Peyer's patch (tissue), 4 donors: ENCODE data around the gene SV2B. TPM values are rescaled to one million over a fixed set of nuclear protein-coding genes. Genes with fewer than 3 reads are reported as not detected.

ENCODE experiments used
- DNase-seq, 3 donors: peaks; one replicate each; pipeline ENCODE4 v3.0.0-alpha.2; 2017 to 2019
- H3K27ac ChIP-seq, 4 donors: fragments of 200-600 bp; sonication (generic); one replicate each; pipeline ENCODE4 v1.5.1; 2016 to 2019
- H3K27me3 ChIP-seq, 2 donors: fragments of 200-600 bp; sonication (generic); one replicate each; pipeline ENCODE4 v1.5.1; 2019
- H3K36me3 ChIP-seq, 3 donors: fragments of 200-600 bp; sonication (generic); one replicate each; pipeline ENCODE4 v1.5.1; 2016 to 2019
- H3K4me1 ChIP-seq, 4 donors: fragments of 200-600 bp; sonication (generic); one replicate each; pipeline ENCODE4 v1.5.1; 2016 to 2019
- H3K4me3 ChIP-seq, 4 donors: fragments of 200-600 bp; sonication (generic); 1 replicate in 3 of 4; 2 replicates in 1 of 4; pipeline ENCODE4 v1.5.1; 2016 to 2019; ENCODE audit warnings: mild to moderate bottlenecking in 1 of 4
- H3K9me3 ChIP-seq, 4 donors: fragments of 200-600 bp; sonication (generic); one replicate each; pipeline ENCODE4 v1.5.1; 2016 to 2019; ENCODE audit warnings: mild to moderate bottlenecking in 1 of 4
- CTCF ChIP-seq, 6 experiments: fragments of 450-650 bp in 4 of 6; fragments of 200-600 bp in 2 of 6; sonication (generic) in 1 of 6; IDR thresholded peaks; one replicate each; pipeline ENCODE4 v1.5.1; 2017 to 2019; ENCODE audit warnings: antibody characterized with exemption in 6 of 6, mild to moderate bottlenecking in 3 of 6, moderate library complexity in 1 of 6
- POLR2A ChIP-seq, 2 donors: fragments of 450-650 bp; IDR thresholded peaks; one replicate each; pipeline ENCODE4 v1.5.1; 2017; ENCODE audit warnings: antibody characterized with exemption in 2 of 2, mild to moderate bottlenecking in 2 of 2, moderate library complexity in 2 of 2
- total RNA-seq, 4 donors: library from RNA; depleted of rRNA; stranded (reverse); fragments of >200 nt; gene quantifications; one replicate each; pipeline ENCODE4 v1.1.0, GENCODE V29; 2016

The SV2B gene
- total RNA-seq, 4 donors from 2014 or later, result 0.18 to 2.5 (median 0.69) TPM

GRCh38 chr15:91227117-91227516 lies 127.1 kb downstream of the SV2B start:
- no peaks in the 10 kb centered on the region for H3K27me3 ChIP-seq
- no peak overlapping the region for H3K27ac ChIP-seq
- H3K4me3 ChIP-seq, result no peak overlapping the region
- no peaks in the 10 kb centered on the region for H3K9me3 ChIP-seq
- no peak for DNase-seq
- no peaks in the 10 kb centered on the region for H3K36me3 ChIP-seq
- TF ChIP-seq POLR2A (IDR thresholded peaks at IDR 0.05) (no peak), CTCF (IDR thresholded peaks at IDR 0.05) (no peak)
- H3K4me1 ChIP-seq, result no peaks in the 10 kb centered on the region

GRCh38 chr15:91227766-91228165 lies 127.7 kb downstream of the SV2B start:
- no peaks in the 10 kb centered on the region for H3K4me1 ChIP-seq

GRCh38 chr15:91228383-91228782 lies 128.3 kb downstream of the SV2B start:
- H3K4me1 ChIP-seq, result no peaks in the 10 kb centered on the region
- H3K9me3 ChIP-seq, result no peaks in the 10 kb centered on the region
- H3K27me3 ChIP-seq, result no peaks in the 10 kb centered on the region
- no peak overlapping the region for H3K27ac ChIP-seq
- TF ChIP-seq POLR2A (IDR thresholded peaks at IDR 0.05), result no peak
- no peak for TF ChIP-seq CTCF (IDR thresholded peaks at IDR 0.05)
- H3K36me3 ChIP-seq, result no peaks in the 10 kb centered on the region
- no peak for DNase-seq
- H3K4me3 ChIP-seq, result no peak overlapping the region

More at GRCh38 chr15:91227766-91228165, 127.7 kb downstream of the SV2B start:
- no peak for DNase-seq
- no peak overlapping the region for H3K4me3 ChIP-seq
- TF ChIP-seq POLR2A (IDR thresholded peaks at IDR 0.05) (no peak), CTCF (IDR thresholded peaks at IDR 0.05) (no peak)
- no peaks in the 10 kb centered on the region for H3K36me3 ChIP-seq
- no peak overlapping the region for H3K27ac ChIP-seq
- no peaks in the 10 kb centered on the region for H3K27me3 ChIP-seq
- no peaks in the 10 kb centered on the region for H3K9me3 ChIP-seq

GRCh38 chr15:91228890-91229289 lies 128.8 kb downstream of the SV2B start:
- no peak for TF ChIP-seq POLR2A (IDR thresholded peaks at IDR 0.05)
- no peak for TF ChIP-seq CTCF (IDR thresholded peaks at IDR 0.05)

GRCh38 chr15:91231703-91232102 lies 131.6 kb downstream of the SV2B start:
- no peaks in the 10 kb centered on the region for H3K4me1 ChIP-seq
- no peak overlapping the region for H3K27ac ChIP-seq
- no peaks in the 10 kb centered on the region for H3K9me3 ChIP-seq
- DNase-seq, result no peak
- no peak overlapping the region for H3K4me3 ChIP-seq
- H3K27me3 ChIP-seq, result no peaks in the 10 kb centered on the region
- TF ChIP-seq CTCF (IDR thresholded peaks at IDR 0.05), result no peak
- no peak for TF ChIP-seq POLR2A (IDR thresholded peaks at IDR 0.05)
- H3K36me3 ChIP-seq, result no peaks in the 10 kb centered on the region

More at GRCh38 chr15:91228890-91229289, 128.8 kb downstream of the SV2B start:
- H3K27me3 ChIP-seq, result no peaks in the 10 kb centered on the region
- DNase-seq, result no peak
- H3K36me3 ChIP-seq, result no peaks in the 10 kb centered on the region
- no peak overlapping the region for H3K4me3 ChIP-seq
- H3K9me3 ChIP-seq, result no peaks in the 10 kb centered on the region
- H3K4me1 ChIP-seq, result no peaks in the 10 kb centered on the region
- H3K27ac ChIP-seq, result no peak overlapping the region

- DNase-seq, result no peak
- Histone ChIP-seq H3K4me3 (no peak overlapping the region), H3K36me3 (no peaks in the 10 kb centered on the region)
These were observed 134.7 kb downstream of the SV2B start for GRCh38 chr15:91234759-91235158.

More at GRCh38 chr15:91234759-91235158, 134.7 kb downstream of the SV2B start:
- H3K27ac ChIP-seq, result no peak overlapping the region
- H3K4me1 ChIP-seq, result no peaks in the 10 kb centered on the region
- no peaks in the 10 kb centered on the region for H3K9me3 ChIP-seq
- no peak for TF ChIP-seq CTCF (IDR thresholded peaks at IDR 0.05)
- TF ChIP-seq POLR2A (IDR thresholded peaks at IDR 0.05), result no peak
- H3K27me3 ChIP-seq, result no peaks in the 10 kb centered on the region
